ENCODE results near the gene TP73.

GRCh38 chr1:3705341-3705950 is 53.1 kb downstream of the TP73 start:
- no peak for TF ChIP-seq CTCF (IDR thresholded peaks at IDR 0.05; ENCODE audit: low read depth, low read length, poor library complexity, severe bottlenecking)
- no peak for TF ChIP-seq EZH2phosphoT487 (IDR thresholded peaks at IDR 0.05; ENCODE audit: borderline replicate concordance, low read length)

Data from DOHH2 (cell line).